ENCODE measurements around the gene NAA80.

The NAA80 gene

GRCh38 chr3:50341996-50342650 is 42.9 kb upstream of the NAA80 start:
- no peak for DNase-seq (ENCODE audit: low spot score)
- TF ChIP-seq, protein P1, sequence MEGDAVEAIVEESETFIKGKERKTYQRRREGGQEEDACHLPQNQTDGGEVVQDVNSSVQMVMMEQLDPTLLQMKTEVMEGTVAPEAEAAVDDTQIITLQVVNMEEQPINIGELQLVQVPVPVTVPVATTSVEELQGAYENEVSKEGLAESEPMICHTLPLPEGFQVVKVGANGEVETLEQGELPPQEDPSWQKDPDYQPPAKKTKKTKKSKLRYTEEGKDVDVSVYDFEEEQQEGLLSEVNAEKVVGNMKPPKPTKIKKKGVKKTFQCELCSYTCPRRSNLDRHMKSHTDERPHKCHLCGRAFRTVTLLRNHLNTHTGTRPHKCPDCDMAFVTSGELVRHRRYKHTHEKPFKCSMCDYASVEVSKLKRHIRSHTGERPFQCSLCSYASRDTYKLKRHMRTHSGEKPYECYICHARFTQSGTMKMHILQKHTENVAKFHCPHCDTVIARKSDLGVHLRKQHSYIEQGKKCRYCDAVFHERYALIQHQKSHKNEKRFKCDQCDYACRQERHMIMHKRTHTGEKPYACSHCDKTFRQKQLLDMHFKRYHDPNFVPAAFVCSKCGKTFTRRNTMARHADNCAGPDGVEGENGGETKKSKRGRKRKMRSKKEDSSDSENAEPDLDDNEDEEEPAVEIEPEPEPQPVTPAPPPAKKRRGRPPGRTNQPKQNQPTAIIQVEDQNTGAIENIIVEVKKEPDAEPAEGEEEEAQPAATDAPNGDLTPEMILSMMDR (IDR thresholded peaks at IDR 0.05; ENCODE audit: extremely low read depth, insufficient read depth, missing control alignments): no peak
- in situ Hi-C loops (cut with MboI; ENCODE audit: low pct_unique_long_range_greater_than_20kb, low sequenced_read_pairs, unreplicated experiment): loop anchor here (10.0 kb wide), 1 partner anchor 213 kb away; no protein-coding TSS in a partner anchor

DNA sequence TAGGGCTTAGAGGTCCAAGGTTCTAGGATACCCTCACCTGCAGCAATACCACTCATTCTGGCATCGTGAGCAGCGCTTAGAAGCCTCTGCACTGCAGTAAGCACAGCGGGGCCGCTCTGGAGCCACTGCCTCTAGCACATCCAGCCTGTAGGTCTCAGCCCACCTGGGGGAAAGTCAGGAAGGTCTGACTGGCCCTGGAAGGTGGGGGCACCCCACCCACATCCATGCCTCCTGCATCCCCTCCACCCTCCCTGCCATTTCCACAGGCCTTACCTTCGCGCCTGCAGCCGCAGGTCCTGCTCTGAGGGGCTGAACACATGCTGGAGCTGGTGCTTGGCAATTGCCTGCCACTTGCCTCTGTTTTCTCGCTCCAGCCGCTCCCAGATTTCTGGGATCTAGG is 42.3 kb upstream of the NAA80 start:
- no peak for DNase-seq (ENCODE audit: low spot score)
- TF ChIP-seq, protein P1 (IDR thresholded peaks at IDR 0.05; ENCODE audit: extremely low read depth, insufficient read depth, missing control alignments): no peak
- in situ Hi-C loops (cut with MboI; ENCODE audit: low pct_unique_long_range_greater_than_20kb, low sequenced_read_pairs, unreplicated experiment): loop anchor here (10.0 kb wide), 1 partner anchor 213 kb away; no protein-coding TSS in a partner anchor

DNA sequence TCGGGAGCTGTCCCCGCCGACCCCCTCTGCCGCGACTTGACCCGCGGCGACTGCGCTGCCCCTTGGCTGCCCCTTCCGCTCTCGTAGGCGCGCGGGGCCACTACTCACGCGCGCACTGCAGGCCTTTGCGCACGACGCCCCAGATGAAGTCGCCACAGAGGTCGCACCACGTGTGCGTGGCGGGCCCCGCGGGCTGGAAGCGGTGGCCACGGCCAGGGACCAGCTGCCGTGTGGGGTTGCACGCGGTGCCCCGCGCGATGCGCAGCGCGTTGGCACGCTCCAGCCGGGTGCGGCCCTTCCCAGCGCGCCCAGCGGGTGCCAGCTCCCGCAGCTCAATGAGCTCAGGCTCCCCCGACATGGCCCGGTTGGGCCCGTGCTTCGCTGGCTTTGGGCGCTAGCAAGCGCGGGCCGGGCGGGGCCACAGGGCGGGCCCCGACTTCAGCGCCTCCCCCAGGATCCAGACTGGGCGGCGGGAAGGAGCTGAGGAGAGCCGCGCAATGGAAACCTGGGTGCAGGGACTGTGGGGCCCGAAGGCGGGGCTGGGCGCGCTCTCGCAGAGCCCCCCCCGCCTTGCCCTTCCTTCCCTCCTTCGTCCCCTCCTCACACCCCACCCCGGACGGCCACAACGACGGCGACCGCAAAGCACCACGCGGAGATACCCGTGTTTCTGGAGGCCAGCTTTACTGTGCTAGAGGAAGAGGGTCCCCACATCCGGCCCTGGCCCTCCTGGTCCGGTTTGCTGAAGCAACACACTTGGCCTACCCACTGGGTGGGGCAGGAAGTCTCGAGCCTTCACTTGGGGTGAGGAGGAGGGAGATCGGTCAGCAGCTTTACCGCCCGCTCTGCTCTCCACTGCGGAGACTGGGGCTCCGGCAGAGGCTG is 41.5 kb upstream of the NAA80 start, which contains the start of gene RASSF1:
RASSF1 (minus strand) TSS at position 389 of the 882 bp plus-strand sequence; CDS start at position 358, 31 bp downstream.
- in situ Hi-C loops (cut with MboI; ENCODE audit: low pct_unique_long_range_greater_than_20kb, low sequenced_read_pairs, unreplicated experiment): loop anchor here (10.0 kb wide), 1 partner anchor 214 kb away; no protein-coding TSS in a partner anchor
- TF ChIP-seq, protein P1 (IDR thresholded peaks at IDR 0.05; ENCODE audit: extremely low read depth, insufficient read depth, missing control alignments): no peak
- DNase-seq (ENCODE audit: low spot score): peak; percentile 84

DNA sequence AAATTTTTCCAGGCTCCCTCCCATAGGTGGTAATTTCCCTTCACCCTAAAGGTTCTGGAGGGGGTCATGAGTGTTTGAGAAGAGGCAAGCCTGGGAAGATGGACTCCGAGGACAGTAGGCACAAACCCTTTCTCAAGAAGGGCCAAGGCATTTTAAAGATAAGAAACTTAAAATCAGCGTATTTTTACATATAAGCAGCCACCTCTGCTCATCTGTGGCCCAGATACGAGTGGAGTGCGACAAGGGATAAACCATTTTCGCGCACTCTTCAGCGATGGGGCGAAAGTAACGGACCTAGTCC is 40.9 kb upstream of the NAA80 start:
- TF ChIP-seq, protein P1 (IDR thresholded peaks at IDR 0.05; ENCODE audit: extremely low read depth, insufficient read depth, missing control alignments): no peak
- DNase-seq (ENCODE audit: low spot score): no peak
- in situ Hi-C loops (cut with MboI; ENCODE audit: low pct_unique_long_range_greater_than_20kb, low sequenced_read_pairs, unreplicated experiment): loop anchor here (10.0 kb wide), 1 partner anchor 215 kb away; no protein-coding TSS in a partner anchor

DNA sequence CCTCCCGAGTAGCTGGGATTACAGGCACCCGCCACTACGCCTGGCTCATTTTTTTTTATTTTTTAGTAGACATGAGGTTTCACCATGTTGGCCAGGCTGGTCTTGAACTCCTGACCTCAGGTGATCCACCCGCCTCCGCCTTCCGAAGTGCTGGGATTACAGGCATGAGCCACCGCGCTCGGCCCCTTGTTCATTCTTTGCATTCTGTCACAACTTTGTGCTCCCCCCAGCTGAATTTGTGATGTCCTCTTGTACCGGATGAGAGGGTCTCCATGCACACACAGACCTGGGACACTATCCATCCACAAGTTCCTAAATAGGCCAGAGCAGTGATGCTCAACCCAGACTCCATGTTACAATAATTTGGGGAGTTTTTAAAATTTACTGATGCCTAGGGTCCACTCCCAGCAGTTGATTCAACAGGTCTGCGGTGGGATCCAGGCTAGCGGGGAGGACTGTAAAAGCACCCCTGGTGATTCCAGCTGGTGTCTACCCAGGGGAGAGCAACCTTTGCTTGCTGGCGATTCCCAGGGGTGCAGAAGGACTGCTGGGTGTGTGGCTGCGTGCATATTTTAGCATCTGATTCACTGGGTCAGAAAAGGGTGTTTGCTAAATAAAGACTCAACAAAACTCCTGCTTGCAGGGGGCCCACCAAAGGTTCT is 40.4 kb upstream of the NAA80 start:
- DNase-seq (ENCODE audit: low spot score): no peak
- in situ Hi-C loops (cut with MboI; ENCODE audit: low pct_unique_long_range_greater_than_20kb, low sequenced_read_pairs, unreplicated experiment): loop anchor here (10.0 kb wide), 1 partner anchor 215 kb away; no protein-coding TSS in a partner anchor
- TF ChIP-seq, protein P1 (IDR thresholded peaks at IDR 0.05; ENCODE audit: extremely low read depth, insufficient read depth, missing control alignments): no peak

DNA sequence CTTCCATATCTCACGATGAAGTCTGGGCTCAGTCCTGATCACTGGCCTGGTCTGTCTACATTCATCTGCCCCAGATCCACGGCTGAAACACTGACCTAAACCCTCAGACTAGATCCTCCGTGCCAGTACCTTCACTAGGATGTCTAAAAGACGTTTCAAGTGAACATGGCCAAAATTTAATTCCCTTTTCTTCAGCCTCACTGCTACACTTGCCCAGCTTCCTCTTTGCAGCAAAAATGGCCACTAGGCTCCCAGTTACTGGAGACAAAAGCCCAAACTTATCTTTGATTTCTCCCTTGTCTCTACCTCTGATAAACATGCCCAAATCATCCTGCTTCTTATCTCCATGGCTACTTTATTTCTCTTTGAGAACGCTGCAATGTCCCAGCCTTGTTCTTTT is 39.8 kb upstream of the NAA80 start:
- DNase-seq (ENCODE audit: low spot score): no peak
- in situ Hi-C loops (cut with MboI; ENCODE audit: low pct_unique_long_range_greater_than_20kb, low sequenced_read_pairs, unreplicated experiment): no loop called here

More for the DNA sequence above, 39.8 kb upstream of the NAA80 start:
- TF ChIP-seq, protein P1 (IDR thresholded peaks at IDR 0.05; ENCODE audit: extremely low read depth, insufficient read depth, missing control alignments): no peak
